ENCODE results near the gene SPP1. TPM values are rescaled to one million over a fixed set of nuclear protein-coding genes. Genes with fewer than 3 reads are reported as not detected.

Gene SPP1
- total RNA-seq, 4 donors from 2014 or later = 4.3 to 31.2 (median 19.3) TPM; not detected in 1

GRCh38 chr4:88007304-88008121 lies 32.0 kb downstream of the SPP1 start, which contains the start of gene PKD2:
Gene PKD2 (plus strand): TSS chr4:88007635. CDS start chr4:88007734, 99 bp downstream.
- DNase-seq = peak; percentile 52 to 91 (median 87)
- H3K27ac ChIP-seq = peak within 1 kb of the TSS; percentile 70 to 90 (median 80)
- H3K9me3 ChIP-seq = no peaks in the 10 kb centered on the region
- H3K27me3 ChIP-seq = no peaks in the 10 kb centered on the region
- peaks cover 0 to 14% (median 2%) of the 10 kb centered on the region in 4 donors for H3K4me1 ChIP-seq
- peak within 1 kb of the TSS; percentile 73 to 97 (median 82) for H3K4me3 ChIP-seq
- no peaks in the 10 kb centered on the region for H3K36me3 ChIP-seq
- TF ChIP-seq POLR2A (IDR thresholded peaks at IDR 0.05) (peak in 1 of 2 donors; percentile 35), CTCF (IDR thresholded peaks at IDR 0.05) (no peak)

- H3K4me3 ChIP-seq = peak overlapping the region; percentile 73 to 97 (median 82)
- peaks cover 0 to 14% (median 2%) of the 10 kb centered on the region in 4 donors for H3K4me1 ChIP-seq
- H3K27me3 ChIP-seq = no peaks in the 10 kb centered on the region
- TF ChIP-seq POLR2A (IDR thresholded peaks at IDR 0.05) (no peak), CTCF (IDR thresholded peaks at IDR 0.05) (no peak)
- no peaks in the 10 kb centered on the region for H3K9me3 ChIP-seq
- H3K36me3 ChIP-seq = no peaks in the 10 kb centered on the region
- peak in 2 of 3 donors; percentile 48 to 59 for DNase-seq
- H3K27ac ChIP-seq = peak overlapping the region; percentile 70 to 90 (median 80)
Observed at GRCh38 chr4:88008122-88008742, 32.7 kb downstream of the SPP1 start.

GRCh38 chr4:88008743-88009171 lies 33.2 kb downstream of the SPP1 start:
- peak overlapping the region in 1 of 4 donors; percentile 90 for H3K27ac ChIP-seq
- H3K9me3 ChIP-seq = no peaks in the 10 kb centered on the region
- no peak for DNase-seq
- H3K4me1 ChIP-seq = peaks cover 0 to 14% (median 2%) of the 10 kb centered on the region in 4 donors
- H3K4me3 ChIP-seq = peak overlapping the region in 3 of 4 donors; percentile 73 to 97 (median 91)
- TF ChIP-seq POLR2A (IDR thresholded peaks at IDR 0.05) (no peak), CTCF (IDR thresholded peaks at IDR 0.05) (no peak)
- H3K36me3 ChIP-seq = no peaks in the 10 kb centered on the region
- no peaks in the 10 kb centered on the region for H3K27me3 ChIP-seq

- no peaks in the 10 kb centered on the region for H3K36me3 ChIP-seq
- no peak for DNase-seq
- peak overlapping the region in 1 of 4 donors; percentile 97 for H3K4me3 ChIP-seq
- H3K9me3 ChIP-seq = no peaks in the 10 kb centered on the region
- no peaks in the 10 kb centered on the region for H3K27me3 ChIP-seq
- peaks cover 0 to 14% (median 2%) of the 10 kb centered on the region in 4 donors for H3K4me1 ChIP-seq
- TF ChIP-seq POLR2A (IDR thresholded peaks at IDR 0.05) (no peak), CTCF (IDR thresholded peaks at IDR 0.05) (no peak)
- no peak overlapping the region for H3K27ac ChIP-seq
Observed at GRCh38 chr4:88009871-88010270, 34.4 kb downstream of the SPP1 start.

GRCh38 chr4:88010966-88011365 lies 35.5 kb downstream of the SPP1 start:
- no peaks in the 10 kb centered on the region for H3K27me3 ChIP-seq
- no peak for DNase-seq
- TF ChIP-seq CTCF (IDR thresholded peaks at IDR 0.05) (no peak), POLR2A (IDR thresholded peaks at IDR 0.05) (no peak)
- H3K9me3 ChIP-seq = no peaks in the 10 kb centered on the region
- H3K4me3 ChIP-seq = no peak overlapping the region
- H3K4me1 ChIP-seq = peaks cover 0 to 14% (median 2%) of the 10 kb centered on the region in 4 donors
- H3K27ac ChIP-seq = no peak overlapping the region
- H3K36me3 ChIP-seq = no peaks in the 10 kb centered on the region

Data from Peyer's patch (tissue), 4 donors.